ENCODE measurements around the gene GRIK5. TPM values are rescaled to one million over a fixed set of nuclear protein-coding genes. Genes with fewer than 3 reads are reported as not detected.

GRIK5 gene
- total RNA-seq, 2 experiments from 2014 or later = 0.73 to 1.3 TPM

DNA sequence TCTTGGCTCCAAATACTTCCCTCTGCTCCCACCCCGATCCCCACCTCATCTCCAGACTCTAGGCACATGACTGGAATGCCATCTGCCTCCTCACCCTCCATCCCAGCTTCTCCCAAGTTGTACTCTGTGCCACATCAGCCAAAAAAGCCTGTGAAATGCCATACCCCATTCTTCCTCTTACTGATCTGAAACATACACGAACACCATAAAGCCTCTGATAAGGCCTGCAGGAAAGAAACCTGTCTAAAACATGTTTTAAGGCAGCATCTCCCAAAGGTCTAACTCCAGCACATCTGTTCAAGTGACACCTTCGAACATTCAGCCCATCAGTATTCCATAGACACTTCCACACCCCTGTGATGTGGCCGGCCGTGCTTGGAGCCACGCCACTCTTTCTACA, 5.6 kb downstream of the GRIK5 start:
- Histone ChIP-seq H3K36me3 (ENCODE audit: insufficient read depth, low read length) (no peaks in the 10 kb centered on the region), H3K9me3 (ENCODE audit: low read length) (no peaks in the 10 kb centered on the region), H3K4me1 (ENCODE audit: insufficient read depth, low read length, poor library complexity, severe bottlenecking) (no peaks in the 10 kb centered on the region), H3K9me2 (ENCODE audit: insufficient read depth, low read length) (no peaks in the 10 kb centered on the region), H3K4me2 (ENCODE audit: low read length) (no peak overlapping the region), H3K79me2 (ENCODE audit: insufficient read depth, low read depth, low read length) (no peaks in the 10 kb centered on the region), H3K27ac (ENCODE audit: low read depth, low read length, poor library complexity, severe bottlenecking) (no peak overlapping the region), H4K20me1 (ENCODE audit: insufficient read depth, low read length) (no peaks in the 10 kb centered on the region), H2AFZ (ENCODE audit: low read length) (no peak overlapping the region), H3K4me3 (ENCODE audit: low read depth, low read length, poor library complexity, severe bottlenecking) (no peak overlapping the region)
- DNase-seq (ENCODE audit: low spot score) = no peak
- intact Hi-C loops (cut with micrococcal nuclease; ENCODE audit: unreplicated experiment) = no loop called here
- no TSS peak for BruUV-seq (replicated peaks)
- POLR2A ChIA-PET = no interaction called here
- TF ChIP-seq EZH2phosphoT487 (IDR thresholded peaks at IDR 0.05; ENCODE audit: borderline replicate concordance, low read depth, low read length) (no peak), CTCF (conservative IDR thresholded peaks at IDR 0.05; ENCODE audit: low read length) (no peak)
- CTCF ChIA-PET (ENCODE audit: unreplicated experiment) = no interaction called here

GRCh38 chr19:42062381-42062780, 7.6 kb downstream of the GRIK5 start:
- no peak overlapping the region for H3K27ac ChIP-seq (ENCODE audit: low read depth, low read length, poor library complexity, severe bottlenecking)
- no TSS peak for BruUV-seq (replicated peaks)
- CTCF ChIA-PET (ENCODE audit: unreplicated experiment) = no interaction called here
- no peaks in the 10 kb centered on the region for H3K9me2 ChIP-seq (ENCODE audit: insufficient read depth, low read length)
- H3K9me3 ChIP-seq (ENCODE audit: low read length) = no peaks in the 10 kb centered on the region
- no peaks in the 10 kb centered on the region for H3K4me1 ChIP-seq (ENCODE audit: insufficient read depth, low read length, poor library complexity, severe bottlenecking)
- intact Hi-C loops (cut with micrococcal nuclease; ENCODE audit: unreplicated experiment) = no loop called here
- POLR2A ChIA-PET = no interaction called here
- H2AFZ ChIP-seq (ENCODE audit: low read length) = no peak overlapping the region
- H4K20me1 ChIP-seq (ENCODE audit: insufficient read depth, low read length) = no peaks in the 10 kb centered on the region
- no peak for TF ChIP-seq EZH2phosphoT487 (IDR thresholded peaks at IDR 0.05; ENCODE audit: borderline replicate concordance, low read depth, low read length)
- no peak for TF ChIP-seq CTCF (conservative IDR thresholded peaks at IDR 0.05; ENCODE audit: low read length)
- H3K4me3 ChIP-seq (ENCODE audit: low read depth, low read length, poor library complexity, severe bottlenecking) = no peak overlapping the region
- no peak overlapping the region for H3K4me2 ChIP-seq (ENCODE audit: low read length)
- DNase-seq (ENCODE audit: low spot score) = no peak
- no peaks in the 10 kb centered on the region for H3K36me3 ChIP-seq (ENCODE audit: insufficient read depth, low read length)
- H3K79me2 ChIP-seq (ENCODE audit: insufficient read depth, low read depth, low read length) = no peaks in the 10 kb centered on the region

GRCh38 chr19:42060117-42060516, 9.9 kb downstream of the GRIK5 start:
- H3K36me3 ChIP-seq (ENCODE audit: insufficient read depth, low read length) = no peaks in the 10 kb centered on the region
- no peaks in the 10 kb centered on the region for H4K20me1 ChIP-seq (ENCODE audit: insufficient read depth, low read length)
- DNase-seq (ENCODE audit: low spot score) = no peak
- H3K9me2 ChIP-seq (ENCODE audit: insufficient read depth, low read length) = no peaks in the 10 kb centered on the region
- H3K4me1 ChIP-seq (ENCODE audit: insufficient read depth, low read length, poor library complexity, severe bottlenecking) = no peaks in the 10 kb centered on the region
- no peak for TF ChIP-seq EZH2phosphoT487 (IDR thresholded peaks at IDR 0.05; ENCODE audit: borderline replicate concordance, low read depth, low read length)
- no peak for TF ChIP-seq CTCF (conservative IDR thresholded peaks at IDR 0.05; ENCODE audit: low read length)
- H3K4me2 ChIP-seq (ENCODE audit: low read length) = no peak overlapping the region
- no peak overlapping the region for H3K4me3 ChIP-seq (ENCODE audit: low read depth, low read length, poor library complexity, severe bottlenecking)
- H3K27ac ChIP-seq (ENCODE audit: low read depth, low read length, poor library complexity, severe bottlenecking) = no peak overlapping the region
- H3K79me2 ChIP-seq (ENCODE audit: insufficient read depth, low read depth, low read length) = no peaks in the 10 kb centered on the region
- intact Hi-C loops (cut with micrococcal nuclease; ENCODE audit: unreplicated experiment) = no loop called here
- H2AFZ ChIP-seq (ENCODE audit: low read length) = no peak overlapping the region
- BruUV-seq (replicated peaks) = no TSS peak
- CTCF ChIA-PET (ENCODE audit: unreplicated experiment) = no interaction called here
- H3K9me3 ChIP-seq (ENCODE audit: low read length) = no peaks in the 10 kb centered on the region
- POLR2A ChIA-PET = interaction anchor here (0.7 kb wide), 1 partner anchor 412 kb away, joined by 3 read pairs; no protein-coding TSS in a partner anchor

Measured in OCI-LY7 (cell line).